ENCODE data around the gene CASP10. TPM values are rescaled to one million over a fixed set of nuclear protein-coding genes. Genes with fewer than 3 reads are reported as not detected.
"Not testable (repeated sequence)": the region's sequence is repeated elsewhere in the genome, so short reads cannot be mapped to it uniquely, and the experiment has no call there.

CASP10 gene
- total RNA-seq, result 1 to 10 TPM; 3.0 to 6.0 TPM

DNA sequence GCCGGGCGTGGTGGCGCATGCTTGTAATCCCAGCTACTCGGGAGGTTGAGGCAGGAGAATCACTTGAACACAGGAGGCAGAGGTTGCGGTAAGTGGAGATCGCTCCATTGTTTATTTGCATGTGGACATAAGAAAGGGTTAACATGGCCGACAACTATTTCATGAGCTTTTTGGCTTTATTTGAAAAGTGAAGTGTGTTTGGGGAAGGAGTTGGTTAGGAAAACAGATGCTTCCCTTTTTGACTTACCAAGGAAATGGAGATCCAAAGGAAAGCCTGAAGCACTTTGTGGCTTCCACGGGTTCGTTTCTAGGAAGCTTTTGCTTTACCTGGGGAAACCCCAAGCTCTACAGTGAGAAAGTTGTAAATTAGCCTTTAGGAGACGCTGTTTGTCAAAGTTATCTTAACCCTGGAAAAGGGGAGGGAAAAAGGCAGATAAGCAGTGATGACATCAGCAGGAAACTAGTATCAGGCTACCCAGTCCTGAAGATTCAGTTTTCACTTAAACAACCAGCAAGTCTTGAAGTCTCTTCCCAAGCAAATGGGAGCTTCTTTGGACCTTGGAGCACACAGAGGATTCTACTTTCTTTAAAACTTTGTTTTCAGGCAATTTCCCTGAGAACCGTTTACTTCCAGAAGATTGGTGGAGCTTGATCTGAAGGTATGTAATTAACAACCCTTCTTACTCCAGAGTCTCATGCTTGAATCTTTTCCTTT is at the start of gene CASP10:
Gene CASP10, plus strand, starts transcription at position 492 of the 715 bp plus-strand sequence. CDS start 2,637 bp downstream, outside the sequence.
- Histone ChIP-seq H3K36me3 (replicated peaks in 1 of 2; ENCODE audit: insufficient read depth in 1 of 2, low read depth in 2 of 2) (no peaks in the 10 kb centered on the region), H3K4me1 (peaks cover 39% of the 10 kb centered on the region), H3K9me3 (no peaks in the 10 kb centered on the region), H3K27me3 (no peaks in the 10 kb centered on the region), H3K27ac (peak within 1 kb of the TSS in 3 of 4 donors; percentile 53 to 85 (median 77)), H3K4me3 (peak within 1 kb of the TSS; percentile 12 to 28)
- peak; percentile 97 for ATAC-seq
- DNase-seq, result peak; percentile 22 to 66 (median 30)
- intact Hi-C loops (cut with DNase I), result no loop called here
- TF ChIP-seq, protein P1, sequence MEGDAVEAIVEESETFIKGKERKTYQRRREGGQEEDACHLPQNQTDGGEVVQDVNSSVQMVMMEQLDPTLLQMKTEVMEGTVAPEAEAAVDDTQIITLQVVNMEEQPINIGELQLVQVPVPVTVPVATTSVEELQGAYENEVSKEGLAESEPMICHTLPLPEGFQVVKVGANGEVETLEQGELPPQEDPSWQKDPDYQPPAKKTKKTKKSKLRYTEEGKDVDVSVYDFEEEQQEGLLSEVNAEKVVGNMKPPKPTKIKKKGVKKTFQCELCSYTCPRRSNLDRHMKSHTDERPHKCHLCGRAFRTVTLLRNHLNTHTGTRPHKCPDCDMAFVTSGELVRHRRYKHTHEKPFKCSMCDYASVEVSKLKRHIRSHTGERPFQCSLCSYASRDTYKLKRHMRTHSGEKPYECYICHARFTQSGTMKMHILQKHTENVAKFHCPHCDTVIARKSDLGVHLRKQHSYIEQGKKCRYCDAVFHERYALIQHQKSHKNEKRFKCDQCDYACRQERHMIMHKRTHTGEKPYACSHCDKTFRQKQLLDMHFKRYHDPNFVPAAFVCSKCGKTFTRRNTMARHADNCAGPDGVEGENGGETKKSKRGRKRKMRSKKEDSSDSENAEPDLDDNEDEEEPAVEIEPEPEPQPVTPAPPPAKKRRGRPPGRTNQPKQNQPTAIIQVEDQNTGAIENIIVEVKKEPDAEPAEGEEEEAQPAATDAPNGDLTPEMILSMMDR (IDR thresholded peaks at IDR 0.05), result peak; percentile 11 to 82 (median 74)
- TF ChIP-seq POLR2A (IDR thresholded peaks at IDR 0.05), result peak; percentile 27 to 87 (median 81)
- WGBS, 2 donors, result 31 to 33% methylated on average over 11 of the region's 11 CpGs

DNA sequence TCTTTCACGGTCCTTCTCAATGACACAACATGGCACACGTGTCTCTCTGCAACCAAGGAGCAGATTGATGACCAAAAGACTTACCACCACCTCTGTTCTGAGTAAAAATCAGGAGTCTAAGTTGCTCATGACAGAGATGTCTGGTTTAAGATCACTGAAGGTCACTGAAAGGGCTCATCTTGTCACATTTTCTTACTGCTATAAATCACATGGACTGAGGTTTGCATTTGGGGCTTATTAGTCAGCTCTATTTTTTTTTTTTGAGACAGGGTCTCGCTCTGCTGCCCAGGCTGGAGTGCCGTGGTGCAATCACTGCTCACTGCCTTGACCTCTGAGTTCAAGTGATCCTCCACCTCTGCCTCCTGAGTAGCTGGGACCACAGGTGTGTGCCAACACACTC is 47.6 kb upstream of the CASP10 start:
- intact Hi-C loops (cut with DNase I), result no loop called here
- 73 to 84% methylated on average over 4 of the region's 4 CpGs for WGBS, 2 donors
- Histone ChIP-seq H3K27me3 (no peaks in the 10 kb centered on the region), H3K27ac (peak overlapping the region in 2 of 4 donors; percentile 5 to 21), H3K4me1 (peaks cover 17% of the 10 kb centered on the region), H3K36me3 (replicated peaks in 1 of 2; ENCODE audit: insufficient read depth in 1 of 2, low read depth in 2 of 2) (peaks cover 17 to 38% of the 10 kb centered on the region in 2 donors), H3K4me3 (no peak overlapping the region), H3K9me3 (no peaks in the 10 kb centered on the region)
- DNase-seq (no peak), ATAC-seq (no peak)
- TF ChIP-seq POLR2A (IDR thresholded peaks at IDR 0.05), result no peak
- TF ChIP-seq, protein P1 (IDR thresholded peaks at IDR 0.05), result no peak

- WGBS, 2 donors, result 79 to 85% methylated on average over 1 to 3 of the region's 3 CpGs
- no peak for TF ChIP-seq POLR2A (IDR thresholded peaks at IDR 0.05)
- Histone ChIP-seq H3K9me3 (no peaks in the 10 kb centered on the region), H3K36me3 (replicated peaks in 1 of 2; ENCODE audit: insufficient read depth in 1 of 2, low read depth in 2 of 2) (peaks cover 17 to 40% of the 10 kb centered on the region in 2 donors), H3K4me1 (peaks cover 2% of the 10 kb centered on the region), H3K27ac (peak overlapping the region in 2 of 4 donors; percentile 12 to 13), H3K4me3 (no peak overlapping the region), H3K27me3 (no peaks in the 10 kb centered on the region)
- intact Hi-C loops (cut with DNase I), result no loop called here
- no peak for ATAC-seq
- no peak for DNase-seq
Observed at GRCh38 chr2:201136889-201137321, 46.0 kb upstream of the CASP10 start.

GRCh38 chr2:201137505-201138400 is 45.2 kb upstream of the CASP10 start:
- no peak overlapping the region for H3K4me3 ChIP-seq
- H3K9me3 ChIP-seq, result no peaks in the 10 kb centered on the region
- H3K36me3 ChIP-seq (replicated peaks in 1 of 2; ENCODE audit: insufficient read depth in 1 of 2, low read depth in 2 of 2), result peaks cover 17 to 40% of the 10 kb centered on the region in 2 donors
- intact Hi-C loops (cut with DNase I), result no loop called here
- no peaks in the 10 kb centered on the region for H3K27me3 ChIP-seq
- WGBS, 2 donors, result 88 to 89% methylated on average over 6 to 28 of the region's 28 CpGs
- no peaks in the 10 kb centered on the region for H3K4me1 ChIP-seq
- H3K27ac ChIP-seq, result peak overlapping the region in 1 of 4 donors; percentile 13
- TF ChIP-seq, protein P1 (IDR thresholded peaks at IDR 0.05), result no peak
- TF ChIP-seq POLR2A (IDR thresholded peaks at IDR 0.05), result no peak
- DNase-seq (no peak), ATAC-seq (no peak)

GRCh38 chr2:201138401-201138970 is 44.5 kb upstream of the CASP10 start:
- Histone ChIP-seq H3K4me3 (no peak overlapping the region), H3K36me3 (replicated peaks in 1 of 2; ENCODE audit: insufficient read depth in 1 of 2, low read depth in 2 of 2) (peaks cover 17 to 42% of the 10 kb centered on the region in 2 donors), H3K27me3 (no peaks in the 10 kb centered on the region), H3K27ac (no peak overlapping the region), H3K4me1 (no peaks in the 10 kb centered on the region), H3K9me3 (no peaks in the 10 kb centered on the region)
- WGBS, 2 donors, result 90 to 92% methylated on average over 15 of the region's 15 CpGs
- TF ChIP-seq POLR2A (IDR thresholded peaks at IDR 0.05), result no peak
- TF ChIP-seq, protein P1 (IDR thresholded peaks at IDR 0.05), result no peak
- ATAC-seq (no peak), DNase-seq (no peak)
- intact Hi-C loops (cut with DNase I), result no loop called here

GRCh38 chr2:201138986-201139781 is 43.8 kb upstream of the CASP10 start:
- H3K9me3 ChIP-seq; DNase-seq; intact Hi-C loops (cut with DNase I); H3K27me3 ChIP-seq; H3K4me1 ChIP-seq; H3K4me3 ChIP-seq; H3K27ac ChIP-seq; ATAC-seq: not testable (repeated sequence)
- 62 to 80% methylated on average over 14 of the region's 14 CpGs for WGBS, 2 donors
- H3K36me3 ChIP-seq (replicated peaks in 1 of 2; ENCODE audit: insufficient read depth in 1 of 2, low read depth in 2 of 2), result peaks cover 17 to 43% of the 10 kb centered on the region in 2 donors
